Uterine smooth muscle cell (primary cell): Measurements from ENCODE around the gene PRM1. TPM values are rescaled to one million over a fixed set of nuclear protein-coding genes. Genes with fewer than 3 reads are reported as not detected.

Experiments
- total RNA-seq: library from RNA; depleted of rRNA; stranded (reverse); fragments of >200 nt; gene quantifications from 2 replicates; pipeline ENCODE4 v1.2.3, GENCODE V29; 2014

The PRM1 gene, protein sequence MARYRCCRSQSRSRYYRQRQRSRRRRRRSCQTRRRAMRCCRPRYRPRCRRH
- total RNA-seq: not detected in 2 replicates

DNA sequence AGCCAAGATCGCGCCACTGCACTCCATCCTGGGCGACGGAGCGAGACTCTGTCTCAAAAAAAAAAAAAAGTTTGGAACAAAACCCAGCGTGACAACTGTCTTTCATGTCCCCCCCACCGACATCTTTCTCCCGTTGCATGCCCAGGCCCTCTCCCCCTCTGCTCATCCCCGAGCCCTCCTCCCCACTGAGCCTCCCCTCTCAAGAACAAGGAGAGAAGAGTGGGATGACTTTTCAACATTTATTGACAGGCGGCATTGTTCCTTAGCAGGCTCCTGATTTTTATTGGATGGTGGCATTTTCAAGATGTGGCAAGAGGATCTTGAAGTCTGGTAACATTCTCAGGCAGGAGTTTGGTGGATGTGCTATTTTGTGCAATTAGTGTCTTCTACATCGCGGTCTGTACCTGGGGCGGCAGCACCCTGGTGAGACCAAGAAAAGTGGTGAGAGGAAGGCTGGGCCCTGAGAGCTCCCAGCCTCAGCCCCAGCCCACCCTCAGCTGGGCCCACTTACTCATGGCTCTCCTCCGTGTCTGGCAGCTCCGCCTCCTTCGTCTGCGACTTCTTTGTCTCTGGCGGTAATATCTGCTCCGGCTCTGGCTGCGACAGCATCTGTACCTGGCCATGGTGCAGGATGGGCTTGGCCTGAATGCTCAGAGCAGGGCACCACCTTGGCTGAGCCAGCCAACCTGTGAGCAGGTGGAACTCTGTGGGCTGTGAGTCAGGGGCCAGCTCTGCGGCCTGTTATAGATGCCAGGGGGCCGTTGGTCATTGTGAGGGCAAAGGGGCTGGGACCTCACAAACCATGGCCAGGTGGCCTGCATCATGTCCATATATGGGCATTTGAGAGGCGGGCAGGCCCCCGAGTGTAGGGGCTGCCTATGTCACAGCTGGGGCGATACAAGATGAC, at the start of gene PRM1:
Gene PRM1, minus strand, starts transcription at position 715 of the 907 bp plus-strand sequence. Its CDS starts 92 bp downstream, at position 623.

DNA sequence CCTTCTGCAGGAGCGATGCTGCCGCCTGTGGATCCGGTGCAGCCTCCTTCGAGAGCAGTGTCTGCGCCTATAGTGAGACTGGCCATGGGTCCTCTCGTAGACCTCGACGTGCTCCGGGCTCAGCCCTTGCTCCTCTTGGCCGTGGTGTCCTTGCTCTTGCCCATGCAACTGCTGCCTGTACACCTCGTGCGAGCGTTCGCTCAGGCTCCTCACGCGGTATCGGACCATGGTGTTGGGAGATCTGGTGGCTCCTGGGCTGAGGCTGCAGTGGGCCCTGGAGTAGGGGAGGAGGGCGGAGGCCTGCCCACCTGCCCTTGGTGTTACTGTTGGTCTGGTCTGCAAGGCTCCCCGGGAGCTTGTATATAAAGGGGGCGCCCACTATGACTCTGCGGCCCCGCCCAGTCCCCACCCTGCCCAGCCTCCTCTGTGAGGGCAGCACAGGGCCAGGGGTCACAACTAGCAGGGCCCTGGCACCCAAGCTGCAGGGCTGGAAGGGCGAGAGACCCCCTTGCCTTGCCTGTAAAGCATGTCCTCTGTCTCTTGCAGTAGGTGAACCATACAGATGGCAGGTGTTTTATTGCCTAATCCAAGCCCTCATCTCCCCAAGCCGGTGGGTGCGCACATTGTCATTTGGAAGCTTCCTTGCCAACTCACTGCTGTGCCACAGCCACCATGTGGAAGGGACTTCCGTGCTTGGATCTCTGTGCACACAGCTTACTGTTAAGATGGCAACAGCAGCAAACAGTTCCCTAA, 4.8 kb downstream of the PRM1 start, which contains the start of gene PRM2:
Gene PRM2, minus strand, starts transcription at position 338 of the 753 bp plus-strand sequence. Its CDS starts 110 bp downstream, at position 228.

DNA sequence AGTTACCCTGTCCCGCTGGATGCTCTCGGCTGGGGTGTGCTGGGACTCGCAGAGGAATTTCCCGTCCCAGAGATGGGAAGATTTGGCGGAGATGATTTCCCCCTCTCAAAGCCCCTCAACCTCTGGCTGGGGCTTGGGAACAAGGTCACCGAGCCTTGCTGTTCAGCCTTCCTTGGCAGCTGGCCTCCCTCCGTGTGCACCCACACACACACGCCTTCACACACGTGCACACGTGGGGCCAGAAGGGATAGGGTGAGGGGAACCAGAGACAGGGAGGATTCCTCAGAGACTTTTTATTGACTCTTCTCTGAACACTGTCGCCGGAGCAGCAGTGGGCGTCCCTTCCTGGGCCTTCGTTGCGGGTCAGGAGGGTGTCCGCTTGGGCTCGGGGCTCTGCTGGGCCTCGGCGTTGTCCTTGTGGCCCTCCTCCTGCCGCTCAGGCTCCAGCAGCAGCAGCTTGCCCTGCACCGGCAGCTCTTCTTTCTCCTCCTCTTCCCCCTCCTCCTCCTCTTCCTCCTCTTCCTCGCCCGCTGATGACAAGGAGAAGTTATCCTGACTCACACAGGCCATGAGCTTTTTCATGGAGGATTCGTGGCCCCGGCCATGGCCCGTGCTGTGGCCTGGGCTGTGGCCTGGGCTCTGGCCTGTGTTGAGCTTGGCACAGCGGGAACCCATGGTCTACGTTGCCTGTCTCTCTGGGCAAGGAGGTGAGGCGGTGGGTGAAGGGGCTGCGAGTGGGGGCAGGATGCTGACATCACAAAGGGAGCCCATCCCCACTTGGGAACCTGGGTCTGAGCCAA, 8.0 kb downstream of the PRM1 start, which contains the start of gene PRM3:
Gene PRM3, minus strand, starts transcription at position 709 of the 800 bp plus-strand sequence. Its CDS starts 34 bp downstream, at position 675.

DNA sequence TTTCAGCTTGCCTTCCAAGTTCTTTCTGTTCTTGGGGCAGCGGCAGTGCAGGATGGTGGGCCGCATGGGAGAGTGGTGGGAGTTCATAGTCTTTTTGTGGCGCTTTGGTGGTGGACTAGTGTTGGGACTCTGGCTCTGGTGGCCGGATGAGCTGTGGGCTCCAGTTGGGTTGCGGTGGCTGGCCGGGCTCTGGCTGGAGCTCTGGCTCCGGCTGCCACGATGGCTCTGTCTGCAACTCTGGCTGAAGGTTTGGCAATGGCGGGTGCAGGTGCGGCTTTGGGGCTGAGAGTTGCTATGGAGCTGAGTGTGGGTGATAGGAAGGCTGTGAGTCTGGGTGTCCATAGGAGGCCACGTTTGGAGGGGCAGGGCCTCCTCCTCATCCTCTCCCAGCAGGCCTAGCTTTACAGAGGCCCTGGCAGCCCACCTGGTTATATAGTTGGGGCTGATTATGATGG, 12.2 kb downstream of the PRM1 start, which contains the start of gene TNP2:
Gene TNP2, minus strand, starts transcription at position 405 of the 455 bp plus-strand sequence. Its CDS starts 63 bp downstream, at position 342.

DNA sequence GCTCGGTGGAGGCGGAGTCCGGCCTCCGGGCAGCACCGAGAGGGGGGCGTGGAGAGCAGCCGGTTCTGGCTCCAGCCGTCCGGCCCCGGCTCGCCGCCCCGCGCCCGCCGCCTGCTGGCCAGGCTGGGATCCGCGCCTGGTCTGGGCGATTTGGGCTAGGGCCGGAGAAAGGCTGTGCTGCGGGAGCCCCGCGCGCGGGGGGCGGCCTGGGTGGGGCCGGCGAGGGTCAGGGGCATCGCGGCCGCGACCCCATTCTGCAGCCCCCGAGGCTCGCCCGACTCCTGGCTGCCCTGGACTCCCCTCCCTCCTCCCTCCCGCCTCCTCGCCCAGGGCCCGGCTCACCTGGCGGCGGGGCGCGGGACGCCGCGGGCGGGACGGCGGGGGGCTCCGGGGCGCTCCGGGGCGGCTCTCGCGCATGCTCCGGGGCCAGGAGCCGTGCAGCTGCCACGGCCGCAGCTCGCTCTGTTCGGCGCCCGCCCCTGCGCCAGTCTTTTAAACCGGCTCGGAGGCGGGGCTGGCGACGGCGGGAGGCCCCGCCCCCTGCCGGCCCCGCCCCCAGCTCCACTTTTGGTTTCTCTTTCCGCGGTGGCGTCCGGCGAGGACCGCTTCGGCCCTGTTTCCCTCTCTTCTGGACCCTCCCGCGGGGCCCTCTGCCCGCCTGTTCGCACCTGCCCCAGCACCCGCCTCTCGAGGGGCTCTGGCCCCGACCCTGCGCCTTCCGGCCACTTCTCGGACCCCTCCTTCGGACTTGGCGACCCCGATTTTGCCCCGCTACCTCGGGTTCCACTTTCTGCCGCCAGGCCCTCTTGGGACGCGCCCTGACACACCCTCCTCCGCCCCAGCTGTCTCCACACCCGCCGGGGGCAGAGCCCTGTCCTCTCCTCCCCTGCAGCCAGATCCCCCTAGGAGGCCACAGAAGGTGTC, 25.1 kb downstream of the PRM1 start, which contains the start of gene SOCS1:
Gene SOCS1, minus strand, starts transcription at position 468 of the 924 bp plus-strand sequence. CDS start 726 bp downstream, outside the sequence.

Other genes starting within 250 kb of the PRM1 start
- gene SOCS1, start 25.1 kb downstream of the PRM1 start, total RNA-seq: 3.9 and 5.0 TPM in 2 replicates
- not detected in 2 replicates for gene TNP2, start 12.0 kb downstream of the PRM1 start, total RNA-seq
- gene PRM3, start 7.7 kb downstream of the PRM1 start, total RNA-seq: not detected in 2 replicates
- gene PRM2, start 4.8 kb downstream of the PRM1 start, total RNA-seq: not detected in 2 replicates
- 6.1 and 19.4 TPM in 2 replicates for gene RMI2, start 64.1 kb upstream of the PRM1 start, total RNA-seq